ENCODE results near the gene SAMHD1. TPM values are rescaled to one million over a fixed set of nuclear protein-coding genes. Genes with fewer than 3 reads are reported as not detected.

SAMHD1 gene
- total RNA-seq, 1 donor from 2014 or later, result 13.8 TPM

DNA sequence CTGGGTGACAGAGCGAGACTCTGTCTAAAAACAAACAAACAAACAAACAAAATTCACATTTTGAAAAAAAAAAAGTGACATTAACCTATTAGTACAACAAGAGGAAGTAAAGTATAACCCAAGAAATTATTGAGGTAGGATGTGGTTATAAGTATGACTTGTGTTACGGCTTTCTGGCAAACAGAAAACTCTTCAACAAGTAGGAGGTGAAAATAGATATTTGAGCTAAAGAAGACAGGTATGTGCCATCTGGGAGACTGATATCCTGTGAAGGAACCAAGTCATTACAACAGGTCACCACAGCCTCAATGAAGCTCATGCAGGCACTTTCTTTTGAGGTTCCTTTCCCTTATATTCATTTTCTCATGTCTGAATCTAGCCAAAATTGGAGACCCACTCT is 46.8 kb downstream of the SAMHD1 start:
- no peaks in the 10 kb centered on the region for H3K36me3 Mint-ChIP-seq (ENCODE audit: low read depth)
- no peak overlapping the region for H3K4me3 Mint-ChIP-seq
- no peak for DNase-seq (ENCODE audit: low read depth, low spot score)
- H3K4me1 Mint-ChIP-seq, result no peaks in the 10 kb centered on the region
- TF ChIP-seq CTCF (conservative IDR thresholded peaks at IDR 0.05), result no peak
- H3K9me3 Mint-ChIP-seq, result no peaks in the 10 kb centered on the region
- H3K27ac Mint-ChIP-seq (ENCODE audit: unreplicated experiment), result no peak overlapping the region
- H3K27me3 Mint-ChIP-seq (ENCODE audit: low read depth), result no peaks in the 10 kb centered on the region

- Mint-ChIP-seq H3K27ac (ENCODE audit: unreplicated experiment) (no peak overlapping the region), H3K36me3 (ENCODE audit: low read depth) (no peaks in the 10 kb centered on the region)
- TF ChIP-seq CTCF (conservative IDR thresholded peaks at IDR 0.05), result no peak
Measured at GRCh38 chr20:36895036-36895435, 56.5 kb downstream of the SAMHD1 start.

GRCh38 chr20:36893801-36894200 is 57.7 kb downstream of the SAMHD1 start:
- no peak for TF ChIP-seq CTCF (conservative IDR thresholded peaks at IDR 0.05)
- DNase-seq (ENCODE audit: low read depth, low spot score), result no peak
- Mint-ChIP-seq H3K4me3 (no peak overlapping the region), H3K36me3 (ENCODE audit: low read depth) (no peaks in the 10 kb centered on the region), H3K4me1 (no peaks in the 10 kb centered on the region), H3K27me3 (ENCODE audit: low read depth) (no peaks in the 10 kb centered on the region), H3K27ac (ENCODE audit: unreplicated experiment) (no peak overlapping the region), H3K9me3 (no peaks in the 10 kb centered on the region)

More at GRCh38 chr20:36895036-36895435, 56.5 kb downstream of the SAMHD1 start:
- Mint-ChIP-seq H3K27me3 (ENCODE audit: low read depth) (no peaks in the 10 kb centered on the region), H3K9me3 (no peaks in the 10 kb centered on the region), H3K4me3 (no peak overlapping the region), H3K4me1 (no peaks in the 10 kb centered on the region)
- DNase-seq (ENCODE audit: low read depth, low spot score), result no peak

DNA sequence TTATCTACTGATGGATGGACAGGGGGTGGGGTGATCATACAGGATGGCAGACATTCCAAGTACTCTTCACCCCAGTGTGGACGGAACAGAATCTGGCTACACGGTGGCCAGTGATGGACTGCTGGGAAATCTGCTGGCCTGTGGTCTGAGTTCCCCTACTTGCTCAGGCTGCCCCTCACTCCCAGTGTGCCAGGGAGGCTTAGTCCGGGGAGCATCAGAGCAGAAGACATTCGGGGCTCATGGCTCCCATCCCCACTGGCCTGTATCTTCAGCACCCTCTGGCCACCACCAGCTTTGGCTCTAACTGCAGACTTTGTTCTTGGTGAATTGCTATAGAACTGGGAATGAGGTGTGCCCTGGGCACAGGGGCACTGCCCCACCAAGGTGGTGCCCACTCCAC is 60.3 kb downstream of the SAMHD1 start:
- DNase-seq (ENCODE audit: low read depth, low spot score), result no peak
- H3K4me1 Mint-ChIP-seq, result peaks cover 14% of the 10 kb centered on the region
- no peaks in the 10 kb centered on the region for H3K36me3 Mint-ChIP-seq (ENCODE audit: low read depth)
- H3K27me3 Mint-ChIP-seq (ENCODE audit: low read depth), result no peaks in the 10 kb centered on the region
- no peaks in the 10 kb centered on the region for H3K9me3 Mint-ChIP-seq
- H3K27ac Mint-ChIP-seq (ENCODE audit: unreplicated experiment), result no peak overlapping the region
- no peak for TF ChIP-seq CTCF (conservative IDR thresholded peaks at IDR 0.05)
- no peak overlapping the region for H3K4me3 Mint-ChIP-seq

DNA sequence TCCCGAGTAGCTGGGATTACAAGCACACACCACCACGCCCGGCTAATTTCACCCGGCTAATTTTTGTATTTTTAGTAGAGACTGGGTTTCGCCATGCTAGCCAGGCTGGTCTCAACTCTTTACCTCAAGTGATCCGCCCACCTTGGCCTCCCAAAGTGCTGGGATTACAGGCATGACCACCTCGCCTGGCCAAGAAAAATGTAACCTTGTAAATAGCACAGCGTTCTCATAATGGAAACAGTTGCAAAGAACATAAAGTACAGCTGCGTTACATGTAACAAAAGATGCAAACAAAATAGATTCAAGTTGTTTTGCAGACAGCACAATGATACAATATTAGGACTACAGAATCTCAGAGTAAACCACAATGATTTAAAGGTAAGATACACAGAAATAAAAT is 60.9 kb downstream of the SAMHD1 start:
- H3K4me3 Mint-ChIP-seq, result no peak overlapping the region

More for the DNA sequence above, 60.9 kb downstream of the SAMHD1 start:
- no peak for DNase-seq (ENCODE audit: low read depth, low spot score)
- Mint-ChIP-seq H3K27me3 (ENCODE audit: low read depth) (no peaks in the 10 kb centered on the region), H3K27ac (ENCODE audit: unreplicated experiment) (no peak overlapping the region), H3K9me3 (no peaks in the 10 kb centered on the region), H3K4me1 (peaks cover 14% of the 10 kb centered on the region), H3K36me3 (ENCODE audit: low read depth) (no peaks in the 10 kb centered on the region)
- no peak for TF ChIP-seq CTCF (conservative IDR thresholded peaks at IDR 0.05)

Measured in neural crest cell (in vitro differentiated cells).